GM12892 (cell line): ENCODE results near the gene PCDHGA10.
"Not testable (repeated sequence)": the region's sequence is repeated elsewhere in the genome, so short reads cannot be mapped to it uniquely, and the experiment has no call there.

Experiments used
- POLR2A ChIP-seq: IDR thresholded peaks from 2 replicates; pipeline ENCODE4 v1.6.1; 2011; ENCODE audit warnings: low read depth, low read length, control low read depth
- POLR2AphosphoS5 ChIP-seq: IDR thresholded peaks from 2 replicates; pipeline ENCODE4 v1.6.1; 2011; ENCODE audit warnings: low read depth, low read length, control low read depth
- TAF1 ChIP-seq: IDR thresholded peaks from 2 replicates; pipeline ENCODE4 v1.6.1; 2011; ENCODE audit warnings: low read depth, mild to moderate bottlenecking, control low read depth, low read length, borderline replicate concordance

DNA sequence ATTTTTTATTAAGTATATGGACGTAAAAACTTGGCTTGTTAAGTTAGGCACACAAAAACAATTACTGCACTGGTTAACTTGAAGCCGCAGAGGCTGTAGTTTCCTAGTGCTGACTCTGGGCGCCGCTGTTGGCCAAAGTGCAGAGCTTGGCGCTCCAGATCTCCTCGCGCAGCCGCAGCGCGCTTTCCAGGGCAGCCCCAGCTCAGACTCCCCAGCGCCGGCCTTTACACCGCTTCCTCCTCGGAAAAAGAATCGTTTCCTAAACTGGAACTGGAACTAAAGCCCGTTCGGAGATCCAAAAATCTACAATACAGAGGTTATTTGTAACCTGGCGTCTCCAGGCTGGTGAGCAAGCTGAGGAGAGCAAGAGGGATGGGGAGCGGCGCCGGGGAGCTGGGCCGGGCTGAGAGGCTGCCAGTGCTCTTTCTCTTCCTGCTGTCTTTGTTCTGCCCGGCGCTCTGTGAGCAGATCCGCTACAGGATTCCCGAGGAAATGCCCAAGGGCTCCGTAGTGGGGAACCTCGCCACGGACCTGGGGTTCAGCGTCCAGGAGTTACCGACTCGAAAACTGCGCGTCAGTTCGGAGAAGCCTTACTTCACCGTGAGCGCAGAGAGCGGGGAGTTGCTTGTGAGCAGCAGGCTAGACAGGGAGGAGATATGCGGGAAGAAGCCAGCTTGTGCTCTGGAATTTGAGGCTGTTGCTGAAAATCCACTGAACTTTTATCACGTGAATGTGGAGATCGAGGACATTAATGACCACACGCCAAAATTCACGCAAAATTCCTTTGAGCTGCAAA, 14.8 kb upstream of the PCDHGA10 start, which contains the start of gene PCDHGB5:
- not testable (repeated sequence) for TF ChIP-seq POLR2A, TAF1, POLR2AphosphoS5
